Endothelial cell of umbilical vein (primary cell): ENCODE results near the gene PPM1F. TPM values are rescaled to one million over a fixed set of nuclear protein-coding genes. Genes with fewer than 3 reads are reported as not detected.

Experiments used
- BruUV-seq: library from RNA; stranded (reverse); fragments of 400-500 nt; replicated peaks from 2 replicates; lab custom pipeline; 2021; lab: Mats Ljungman, UMichigan
- CTCF ChIA-PET: fragments of 300-600, 350-600 bp; sonication (Branson Sonifier 250); formaldehyde crosslinking; loops from one replicate; lab custom pipeline; 2021; ENCODE audit warnings: antibody characterized with exemption, inconsistent platforms; lab: Charles Lee
- POLR2A ChIA-PET: fragments of 300-600, 350-600 bp; sonication (Branson Sonifier 250); formaldehyde crosslinking; loops from one replicate; lab custom pipeline; 2021; ENCODE audit warnings: antibody characterized with exemption, inconsistent platforms; lab: Charles Lee
- DNase-seq: peaks from one replicate; pipeline ENCODE4 v3.0.0-alpha.2; 2011; ENCODE audit warnings: low read depth, low spot score
- FAIRE-seq: peaks from 2 replicates; lab custom pipeline; 2011; peaks lifted over from hg19 to GRCh38; lab: Jason Lieb, UNC
- H2AFZ ChIP-seq: 2 replicates; pipeline ENCODE4 v1.6.0; 2012; ENCODE audit warnings: low read depth, low read length, control low read depth, inconsistent platforms
- H3K27ac ChIP-seq: 2 replicates; pipeline ENCODE4 v1.5.1; 2011; ENCODE audit warnings: low read depth, mild to moderate bottlenecking, control low read depth, low read length, moderate library complexity; ENCODE audit not compliant: insufficient read depth
- H3K27me3 ChIP-seq, 2 experiments: 2 replicates each; pipeline versions ENCODE4 v1.6.0 to v1.6.1; 2011; ENCODE audit warnings: low read length in 2 of 2, mixed read lengths in 1 of 2; ENCODE audit not compliant: control insufficient read depth in 2 of 2, insufficient read depth in 2 of 2
- H3K36me3 ChIP-seq, 2 experiments: 2 replicates in 1 of 2; 3 replicates in 1 of 2; pipeline ENCODE4 v1.5.1; 2011; ENCODE audit warnings: low read length in 2 of 2, mild to moderate bottlenecking in 1 of 2, moderate library complexity in 1 of 2; ENCODE audit not compliant: control insufficient read depth in 2 of 2, insufficient read depth in 2 of 2; ENCODE audit errors: extremely low read depth in 1 of 2
- H3K4me1 ChIP-seq: 3 replicates; pipeline ENCODE4 v1.5.1; 2011; ENCODE audit warnings: mild to moderate bottlenecking, low read length; ENCODE audit not compliant: control insufficient read depth, insufficient read depth; ENCODE audit errors: extremely low read depth
- H3K4me2 ChIP-seq: 2 replicates; pipeline ENCODE4 v1.6.1; 2011; ENCODE audit warnings: low read length, control low read depth, mixed read lengths; ENCODE audit not compliant: insufficient read depth
- H3K4me3 ChIP-seq, 3 experiments: fragments of 200-600 bp in 1 of 3; sonication (generic), shearing (Covaris generic) in 1 of 3; replicated peaks in 1 of 3; 2 replicates each; pipeline ENCODE4 v1.5.1; 2011 to 2016; ENCODE audit warnings: control low read depth in 3 of 3, low read length in 3 of 3, mild to moderate bottlenecking in 2 of 3, inconsistent platforms in 1 of 3, low read depth in 1 of 3, moderate library complexity in 1 of 3; ENCODE audit not compliant: insufficient read depth in 1 of 3
- H3K79me2 ChIP-seq: 2 replicates; pipeline ENCODE4 v1.6.0; 2012; ENCODE audit warnings: low read length, inconsistent platforms; ENCODE audit not compliant: control insufficient read depth, insufficient read depth
- H3K9ac ChIP-seq: replicated peaks from 2 replicates; pipeline ENCODE3; 2011; ENCODE audit warnings: low read length, control low read depth; ENCODE audit not compliant: insufficient read depth; ENCODE audit errors: extremely low read depth
- H3K9me1 ChIP-seq: replicated peaks from 3 replicates; pipeline ENCODE4 v1.6.0; 2011; ENCODE audit warnings: mild to moderate bottlenecking, low read length; ENCODE audit not compliant: control insufficient read depth, insufficient read depth; ENCODE audit errors: extremely low read depth
- H3K9me3 ChIP-seq: replicated peaks from 2 replicates; pipeline ENCODE4 v1.5.1; 2012; ENCODE audit warnings: low read length, inconsistent platforms; ENCODE audit not compliant: control insufficient read depth, insufficient read depth
- H4K20me1 ChIP-seq: replicated peaks from 2 replicates; pipeline ENCODE3; 2011; ENCODE audit warnings: mild to moderate bottlenecking, low read length; ENCODE audit not compliant: control insufficient read depth, insufficient read depth; ENCODE audit errors: extremely low read depth
- CTCF ChIP-seq, 2 donors: IDR thresholded peaks; 1 replicate in 1 of 2; 2 replicates in 1 of 2; pipeline ENCODE4 v1.5.1; 2011; ENCODE audit warnings: low read length in 2 of 2, mild to moderate bottlenecking in 2 of 2, moderate library complexity in 2 of 2, control low read depth in 1 of 2, inconsistent platforms in 1 of 2, low read depth in 1 of 2; ENCODE audit not compliant: insufficient read depth in 1 of 2; ENCODE audit errors: extremely low read depth in 1 of 2
- EZH2 ChIP-seq: IDR thresholded peaks from 2 replicates; pipeline ENCODE4 v1.6.1; 2012; ENCODE audit warnings: borderline replicate concordance, low read depth, mild to moderate bottlenecking, moderate library complexity, low read length, inconsistent platforms; ENCODE audit not compliant: severe bottlenecking
- FOS ChIP-seq: IDR thresholded peaks from 2 replicates; pipeline ENCODE4 v1.6.1; 2011; ENCODE audit warnings: mild to moderate bottlenecking, low read length, moderate library complexity, borderline replicate concordance; ENCODE audit not compliant: insufficient read depth
- GATA2 ChIP-seq: IDR thresholded peaks from 2 replicates; pipeline ENCODE4 v1.7.0; 2011; ENCODE audit warnings: low read depth, mild to moderate bottlenecking, moderate library complexity, mixed read lengths, low read length; ENCODE audit not compliant: insufficient read length, insufficient read depth
- JUN ChIP-seq: IDR thresholded peaks from 2 replicates; pipeline ENCODE4 v1.6.1; 2011; ENCODE audit warnings: borderline replicate concordance, low read depth; ENCODE audit not compliant: insufficient read length, insufficient read depth
- MAX ChIP-seq: IDR thresholded peaks from 2 replicates; pipeline ENCODE4 v1.6.1; 2011; ENCODE audit not compliant: insufficient read depth, insufficient read length
- MYC ChIP-seq: IDR thresholded peaks from one replicate; pipeline ENCODE4 v1.6.1; 2011; ENCODE audit warnings: mild to moderate bottlenecking, low read depth, low read length
- POLR2A ChIP-seq: IDR thresholded peaks from 2 replicates; pipeline ENCODE4 v1.6.1; 2012; ENCODE audit warnings: low read depth, mild to moderate bottlenecking, control low read depth, low read length
- POLR2AphosphoS5 ChIP-seq: IDR thresholded peaks from 2 replicates; pipeline ENCODE4 v1.6.1; 2012; ENCODE audit warnings: low read depth, mild to moderate bottlenecking, control low read depth, low read length, moderate library complexity; ENCODE audit not compliant: insufficient read depth
- dilution Hi-C: fragments of 300-500 bp; cut with MboI; formaldehyde crosslinking; loops from one replicate; pipeline ENCODE4 v1.15.0; 2019; ENCODE audit warnings: low sequenced_read_pairs; ENCODE audit not compliant: extremely low pct_ligation_motif_present
- intact Hi-C: fragments of 100-400 bp; cut with micrococcal nuclease; formaldehyde crosslinking; loops from one replicate; pipeline ENCODE4 v1.10.0; 2022
- polyA plus RNA-seq, 4 experiments: library from polyadenylated mRNA; depleted of rRNA in 3 of 4; stranded (reverse) in 3 of 4; unstranded in 1 of 4; fragments of >200 nt; gene quantifications; 2 replicates each; pipeline versions ENCODE4 v1.2.1 to v1.2.3, GENCODE V29; 2011 to 2012; ENCODE audit warnings: missing spikeins in 1 of 4
- total RNA-seq: library from RNA; stranded (reverse); gene quantifications from 2 replicates; pipeline ENCODE4 v1.2.3, GENCODE V29; 2021

PPM1F gene
- total and polyA plus RNA-seq, 2 donors (not counting 3 experiments of a cell fraction or from before 2014, with no cell fraction given) = 107 to 178 TPM

DNA sequence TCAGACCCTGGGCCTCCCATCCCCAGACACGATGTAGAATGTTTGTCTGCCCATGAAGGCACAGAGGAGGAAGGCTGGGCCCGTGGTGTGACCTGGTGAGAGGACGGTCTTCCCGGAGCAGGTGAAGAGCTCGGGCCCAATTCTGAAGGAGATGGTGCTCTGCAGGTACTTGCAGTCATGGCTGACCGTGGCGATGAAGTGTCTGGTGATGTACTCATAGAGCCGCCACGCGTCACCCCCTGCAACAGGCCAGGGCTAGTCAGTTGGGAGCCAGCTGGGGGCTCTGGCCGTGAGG lies 10.0 kb upstream of the PPM1F start:
- H3K27ac ChIP-seq = no peak overlapping the region
- H3K9ac ChIP-seq = no peak overlapping the region
- DNase-seq (no peak), FAIRE-seq (no peak)
- ChIA-PET CTCF (interaction anchor here (1.4 to 3.3 kb wide), 2 partner anchors 10 kb away, joined by 5 to 15 read pairs; partner anchors contain the start of gene PPM1F), POLR2A (interaction anchor here (0.6 kb wide), 1 partner anchor 361 kb away, joined by 3 read pairs; no protein-coding TSS in a partner anchor)
- no TSS peak for BruUV-seq
- TF ChIP-seq GATA2 = no peak
- no peak for TF ChIP-seq POLR2A
- no peak for TF ChIP-seq FOS
- TF ChIP-seq MYC = no peak
- no peak for TF ChIP-seq JUN
- TF ChIP-seq EZH2 = no peak
- no peak for TF ChIP-seq CTCF (IDR thresholded peaks at IDR 0.05; ENCODE audit: extremely low read depth in 1 of 2, insufficient read depth in 1 of 2, low read depth in 1 of 2, low read length in 2 of 2)
- no peak for TF ChIP-seq POLR2AphosphoS5
- no peak for TF ChIP-seq MAX
- H2AFZ ChIP-seq = no peak overlapping the region
- no peaks in the 10 kb centered on the region for H3K9me1 ChIP-seq
- dilution Hi-C loops = no loop called here
- H3K4me3 ChIP-seq = no peak overlapping the region
- H3K79me2 ChIP-seq = no peaks in the 10 kb centered on the region
- intact Hi-C loops = no loop called here
- H3K27me3 ChIP-seq = no peaks in the 10 kb centered on the region
- no peaks in the 10 kb centered on the region for H3K4me1 ChIP-seq
- H3K4me2 ChIP-seq = no peak overlapping the region
- H4K20me1 ChIP-seq = no peaks in the 10 kb centered on the region
- peaks cover 15 to 50% of the 10 kb centered on the region in 2 experiments for H3K36me3 ChIP-seq
- H3K9me3 ChIP-seq = no peaks in the 10 kb centered on the region
